ENCODE data around the gene MKNK1.

The MKNK1 gene

DNA sequence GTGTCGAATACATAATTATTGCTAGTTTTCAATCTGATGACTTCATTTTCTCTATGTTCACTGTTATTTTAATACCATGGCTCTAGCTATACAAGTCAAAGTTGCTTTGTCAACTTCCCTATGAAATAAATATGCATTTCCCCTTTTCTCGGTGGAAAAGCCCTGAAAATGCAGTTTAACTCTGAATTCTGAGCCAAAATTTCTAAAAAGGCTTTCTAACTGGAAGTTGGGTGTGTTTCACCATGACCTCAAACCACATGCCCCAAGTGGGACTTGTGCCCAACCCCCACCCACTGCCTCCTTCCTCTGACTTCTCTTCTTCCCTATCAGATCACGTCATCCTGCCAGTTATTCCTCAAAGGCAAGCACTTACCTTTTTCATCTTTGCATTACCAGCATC lies 8.9 kb downstream of the MKNK1 start:
- DNase-seq (ENCODE audit: low read depth): no peak

DNA sequence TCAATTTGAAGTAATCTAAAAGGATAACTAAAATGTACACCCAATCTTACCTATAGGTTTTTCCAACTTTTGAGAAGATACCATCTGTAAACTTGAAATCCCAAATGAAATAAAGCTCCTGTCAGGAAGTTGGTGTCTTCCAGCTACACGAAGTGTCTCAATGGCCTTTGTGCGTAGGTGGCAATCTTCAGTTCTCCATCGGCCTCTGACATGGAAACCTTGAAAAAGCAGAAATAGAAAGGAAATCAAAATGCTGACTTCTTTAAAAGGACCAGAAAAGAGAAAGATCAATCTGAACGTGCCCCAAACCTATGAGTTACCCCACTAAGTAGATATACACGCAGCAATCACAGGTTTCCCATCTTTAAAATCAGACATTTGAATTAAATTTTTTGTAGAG lies 10.0 kb downstream of the MKNK1 start:
- DNase-seq (ENCODE audit: low read depth): no peak

DNA sequence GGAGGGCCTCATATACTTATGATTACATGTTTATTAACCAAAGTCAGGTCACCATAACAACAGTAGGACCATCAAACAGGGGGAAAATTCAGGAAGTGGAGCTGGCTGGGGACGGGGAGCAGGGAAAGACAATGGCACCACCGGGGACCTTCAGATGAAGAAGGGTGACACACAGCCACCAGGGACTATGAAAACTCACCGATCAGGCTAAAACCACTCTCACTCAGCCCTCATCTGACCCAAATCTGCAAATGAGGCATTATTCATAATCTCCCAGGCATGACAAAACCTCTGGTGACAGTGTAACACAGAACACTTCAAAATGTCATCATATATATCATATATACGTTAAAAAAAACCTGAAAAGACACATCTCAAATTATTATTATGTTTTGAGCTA lies 11.2 kb downstream of the MKNK1 start:
- no peak for DNase-seq (ENCODE audit: low read depth)

DNA sequence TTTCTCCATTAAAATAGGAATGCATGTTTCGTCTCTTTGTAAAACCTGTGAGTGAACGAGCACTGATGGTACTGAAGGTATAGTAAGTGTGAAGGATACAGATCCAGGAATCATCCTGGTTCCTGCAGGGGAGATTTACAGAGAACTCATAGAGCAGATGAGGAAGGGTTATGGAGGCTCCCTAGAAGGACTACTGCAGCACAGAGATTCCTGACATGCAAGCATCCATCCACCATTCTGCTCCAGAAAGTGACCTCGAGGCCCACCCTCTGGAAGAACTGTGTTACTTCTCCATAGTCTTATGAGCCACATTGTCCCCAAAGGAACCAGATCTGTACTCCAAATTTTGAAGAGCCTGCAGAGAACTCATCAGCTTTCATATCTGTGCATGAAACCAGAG lies 14.5 kb downstream of the MKNK1 start:
- no peak for DNase-seq (ENCODE audit: low read depth)

DNA sequence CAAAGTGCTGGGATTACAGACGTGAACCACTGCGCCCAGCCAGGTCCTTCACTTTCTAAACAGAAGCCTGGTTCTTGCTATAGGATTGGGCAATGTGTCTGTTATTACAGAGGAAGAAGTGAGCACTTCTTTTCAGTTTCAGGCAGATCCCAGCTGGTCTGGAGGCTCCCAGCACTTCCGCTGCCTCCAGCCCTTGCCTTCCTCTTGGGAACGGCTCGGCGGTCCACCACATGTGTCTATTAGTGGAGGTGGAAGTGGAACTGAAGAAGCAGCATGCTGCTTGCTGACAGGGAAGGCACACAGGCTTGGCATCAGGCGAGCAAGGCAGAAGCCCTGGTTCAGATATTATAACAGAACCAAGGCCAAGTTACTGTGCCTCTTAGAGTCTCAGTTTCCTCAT lies 17.0 kb downstream of the MKNK1 start:
- no peak for DNase-seq (ENCODE audit: low read depth)

DNA sequence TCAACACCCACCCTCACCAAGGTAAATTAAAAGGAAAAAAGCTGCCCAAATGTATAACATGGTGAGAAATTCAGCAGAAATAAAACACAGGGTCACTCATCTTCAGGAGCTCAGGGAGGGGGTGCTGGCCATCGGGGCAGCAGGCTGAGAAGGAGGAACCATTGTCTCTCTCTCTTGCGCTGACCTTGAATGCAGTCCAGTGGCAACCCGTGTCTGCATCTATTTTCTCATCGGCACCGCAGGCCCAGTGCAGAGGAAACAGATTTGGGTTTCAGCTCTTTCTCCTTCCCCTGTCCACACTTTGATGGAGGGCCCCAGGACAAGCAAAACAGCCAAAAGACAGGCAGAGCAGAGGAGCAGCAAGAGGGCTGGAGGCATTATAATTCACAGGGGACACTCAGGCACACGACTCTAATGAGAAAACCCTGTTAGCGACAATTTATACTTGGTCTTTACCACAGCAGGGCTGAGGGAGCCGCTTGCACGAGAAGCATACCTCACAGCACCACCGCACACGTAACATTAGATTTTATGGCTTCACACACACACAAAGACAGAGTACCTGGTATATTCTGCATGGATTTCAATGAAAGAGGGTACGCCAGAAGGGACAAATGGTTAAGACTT lies 18.6 kb downstream of the MKNK1 start:
- DNase-seq (ENCODE audit: low read depth): no peak

DNA sequence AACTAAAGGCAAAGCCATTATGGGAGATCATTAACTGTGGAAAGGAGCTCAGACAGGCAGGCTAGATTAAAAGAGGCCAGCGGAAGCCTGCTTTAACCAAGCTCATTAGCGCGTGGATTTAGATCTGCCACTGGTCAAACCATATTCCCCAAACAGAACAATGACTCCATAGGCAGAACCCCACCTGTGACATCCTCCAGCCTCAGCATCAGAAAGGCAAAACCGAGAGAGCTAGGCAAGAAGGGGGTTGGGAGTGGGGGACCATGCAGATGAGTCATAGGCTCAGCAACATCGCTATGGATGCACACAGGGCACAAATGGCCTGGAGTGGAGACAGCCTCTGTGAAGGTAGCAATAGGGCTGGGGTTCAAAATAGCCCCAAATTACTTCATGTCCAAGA lies 20.6 kb downstream of the MKNK1 start:
- DNase-seq (ENCODE audit: low read depth): no peak

DNA sequence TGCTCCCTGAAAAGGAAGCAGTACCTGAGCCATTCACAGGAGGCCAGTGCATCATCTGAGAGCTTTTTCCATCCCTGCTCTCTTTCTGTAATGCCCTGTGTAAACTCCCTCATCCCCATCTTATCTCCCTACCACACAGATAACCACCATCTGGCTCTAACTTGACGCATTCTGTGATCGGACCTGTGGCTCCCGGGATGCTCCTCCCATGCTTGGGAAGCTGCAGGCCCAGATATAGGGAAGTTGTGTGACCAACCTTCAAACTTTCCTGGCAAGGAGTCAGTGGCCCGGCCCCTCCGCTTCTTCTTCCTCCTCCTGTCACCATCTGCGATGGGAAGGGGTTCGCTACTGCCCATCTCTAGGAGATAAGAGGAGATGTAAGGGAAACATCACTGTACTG lies 21.1 kb downstream of the MKNK1 start:
- DNase-seq (ENCODE audit: low read depth): no peak

DNA sequence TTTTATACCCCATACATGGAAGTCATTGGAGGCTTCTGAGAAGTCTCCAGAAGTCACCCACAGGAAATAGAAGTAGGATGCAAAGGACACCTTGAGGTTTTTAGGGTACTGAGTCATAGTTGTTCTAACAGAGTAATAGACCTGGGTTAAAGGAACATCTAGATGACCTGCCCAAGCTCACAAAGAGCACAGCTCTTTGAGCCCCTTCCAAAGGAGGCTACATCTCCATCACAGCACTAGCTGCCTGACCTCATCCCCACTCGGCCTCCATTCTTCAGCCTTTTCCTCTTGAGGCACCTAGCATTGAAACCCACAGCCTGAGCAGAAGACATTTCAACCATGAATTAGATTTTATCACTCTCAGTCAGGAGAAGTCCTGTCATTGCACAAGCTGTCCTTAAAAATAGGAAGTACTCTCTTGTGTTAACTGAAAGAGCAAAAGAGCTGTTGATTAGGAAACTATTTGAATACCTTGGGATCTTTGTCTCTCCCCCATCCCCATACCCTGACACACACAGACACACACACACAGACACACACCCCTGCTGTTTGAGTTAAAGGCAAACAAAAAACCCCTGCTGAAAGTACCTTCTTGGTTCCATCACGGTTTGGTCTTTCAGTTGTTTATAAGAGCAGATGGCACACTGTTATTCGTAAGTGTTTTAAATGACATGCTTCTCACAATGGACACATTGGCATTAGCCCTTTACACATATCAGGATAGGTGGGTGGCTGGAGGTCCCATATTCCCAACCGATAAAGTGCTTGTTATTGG lies 22.2 kb downstream of the MKNK1 start:
- DNase-seq (ENCODE audit: low read depth): no peak

DNA sequence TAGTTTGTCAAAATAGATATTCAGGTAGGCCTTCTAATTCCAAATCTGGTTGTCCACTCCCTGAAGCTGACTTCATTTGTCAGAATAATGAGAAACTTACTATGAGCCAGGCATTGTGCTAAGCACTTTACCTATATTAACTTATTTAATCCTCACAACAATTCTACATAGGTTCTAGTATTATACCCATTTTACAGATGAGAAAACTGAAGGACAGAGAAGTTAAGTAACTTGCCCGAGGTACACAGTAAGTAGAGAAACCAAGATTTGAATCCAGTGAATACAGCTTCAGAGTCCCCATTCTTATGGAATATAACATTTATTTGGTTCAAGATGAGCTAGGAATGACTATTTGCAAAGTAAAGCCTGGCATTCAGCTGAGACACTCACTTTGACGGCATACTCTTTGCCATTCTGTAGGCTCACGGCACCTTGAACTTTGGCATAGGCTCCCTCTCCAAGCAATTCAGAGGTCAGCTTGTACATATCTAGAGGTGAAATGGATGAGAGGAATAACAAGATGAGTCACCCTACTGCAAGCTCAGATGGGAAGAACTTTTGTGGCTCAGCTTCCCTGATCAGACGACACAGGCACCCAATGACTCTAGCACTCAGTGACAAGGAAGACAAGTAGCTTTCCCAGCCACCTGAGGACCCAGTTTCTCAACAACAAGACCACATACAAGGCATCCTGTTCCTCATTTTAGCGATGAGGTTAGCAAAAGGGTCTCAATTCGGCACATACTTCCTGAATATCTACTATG lies 23.7 kb downstream of the MKNK1 start:
- no peak for DNase-seq (ENCODE audit: low read depth)

DNA sequence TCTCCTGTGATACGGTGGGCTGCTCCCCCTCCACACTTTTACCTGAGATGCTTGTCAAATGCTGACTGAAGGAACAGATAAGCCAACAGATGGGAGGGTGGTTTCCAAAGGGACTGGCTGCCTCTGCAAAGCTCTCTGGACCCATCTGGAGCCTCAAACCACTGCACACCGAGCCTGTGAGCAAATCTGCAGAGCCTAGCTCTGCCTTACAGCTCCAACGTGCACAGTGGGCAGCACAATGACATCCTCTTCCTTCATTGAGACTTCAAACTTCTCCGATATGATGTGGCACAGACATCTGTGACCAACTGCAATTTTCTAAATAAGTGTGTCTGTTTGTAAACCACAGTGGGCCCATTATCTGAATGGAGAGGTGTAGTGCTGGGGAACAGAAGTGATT lies 26.4 kb downstream of the MKNK1 start:
- no peak for DNase-seq (ENCODE audit: low read depth)

DNA sequence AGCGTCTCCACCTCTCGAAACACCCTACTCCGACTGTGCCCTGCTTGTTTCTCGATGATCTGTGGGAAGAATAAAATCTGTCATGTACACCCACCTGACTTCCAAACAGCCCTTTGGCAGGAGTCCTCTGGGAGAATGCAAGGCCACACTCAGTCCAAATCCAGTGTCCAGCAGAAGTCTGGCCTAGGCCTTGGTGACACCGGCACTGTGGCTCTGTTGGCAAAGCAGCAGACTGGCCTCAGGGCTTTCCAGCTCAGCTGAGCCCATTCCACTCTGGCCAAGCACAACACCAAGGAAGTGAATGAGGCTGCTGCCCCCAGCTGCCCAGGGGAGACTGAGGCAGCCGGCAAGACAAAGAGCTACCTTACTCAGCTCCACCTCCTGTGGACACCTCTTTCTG lies 27.5 kb downstream of the MKNK1 start:
- no peak for DNase-seq (ENCODE audit: low read depth)

DNA sequence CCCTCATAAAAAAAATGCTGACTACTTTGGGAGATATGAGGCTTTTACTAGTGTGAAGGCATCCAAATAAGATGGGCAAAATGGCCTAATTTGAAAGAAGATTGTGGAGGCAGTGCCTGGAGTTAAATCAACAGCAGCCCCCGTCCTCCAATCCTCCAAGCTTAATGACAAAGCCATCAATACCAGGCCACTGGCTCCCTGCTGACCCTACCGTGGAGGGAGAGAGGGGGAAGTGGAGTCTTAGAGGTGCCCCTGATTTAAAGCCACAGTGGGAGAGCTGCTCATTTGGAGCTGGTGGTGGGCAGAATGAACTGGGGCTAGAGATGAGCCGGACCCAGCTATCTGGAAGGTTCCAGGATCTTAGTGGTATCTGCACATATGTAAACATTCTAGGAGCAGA lies 28.3 kb downstream of the MKNK1 start:
- DNase-seq (ENCODE audit: low read depth): no peak

DNA sequence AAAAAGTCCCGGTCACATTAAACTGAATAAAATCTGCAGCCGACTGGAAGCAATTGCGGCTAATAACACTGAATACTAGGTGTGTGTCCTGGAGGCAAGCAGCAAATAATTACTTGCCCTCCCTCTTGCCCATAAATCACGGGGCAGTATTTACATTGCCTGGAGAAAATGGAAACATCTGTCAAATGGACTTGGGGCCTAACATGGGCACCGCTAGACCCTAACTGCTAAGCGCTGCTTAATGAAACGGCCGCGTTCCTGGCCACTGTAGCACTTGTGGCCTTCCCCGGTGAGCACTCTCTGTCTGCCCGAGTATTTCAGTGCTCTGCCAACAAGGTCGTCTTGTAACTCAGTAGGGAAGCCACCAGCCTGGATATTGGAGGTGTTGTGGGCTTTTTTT lies 28.8 kb downstream of the MKNK1 start:
- DNase-seq (ENCODE audit: low read depth): no peak

DNA sequence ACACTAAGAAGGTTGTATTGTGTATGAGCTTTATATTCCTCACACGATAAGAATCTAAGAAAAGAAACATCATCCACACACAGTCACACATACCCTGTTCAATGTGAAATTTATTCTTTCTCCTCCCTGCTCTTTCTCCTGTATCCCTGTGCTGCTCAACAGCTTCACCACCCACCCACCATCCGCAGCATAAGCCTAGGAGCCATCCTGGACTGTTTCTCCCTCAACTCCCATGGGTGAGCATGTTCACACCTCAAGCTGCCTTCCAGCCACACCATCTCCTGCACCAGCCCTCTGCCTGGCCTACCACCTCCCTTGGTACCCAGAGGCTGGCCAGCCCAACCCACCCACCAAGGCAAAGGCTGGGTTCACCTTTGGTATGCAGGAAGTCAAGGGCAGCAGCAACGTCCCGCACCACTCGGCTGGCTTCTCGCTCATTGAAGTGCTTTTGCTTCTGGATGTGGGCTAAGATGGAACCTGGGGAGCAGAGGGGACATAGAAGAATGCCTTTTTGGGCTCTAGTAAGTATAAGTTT lies 32.3 kb downstream of the MKNK1 start:
- DNase-seq (ENCODE audit: low read depth): no peak

DNA sequence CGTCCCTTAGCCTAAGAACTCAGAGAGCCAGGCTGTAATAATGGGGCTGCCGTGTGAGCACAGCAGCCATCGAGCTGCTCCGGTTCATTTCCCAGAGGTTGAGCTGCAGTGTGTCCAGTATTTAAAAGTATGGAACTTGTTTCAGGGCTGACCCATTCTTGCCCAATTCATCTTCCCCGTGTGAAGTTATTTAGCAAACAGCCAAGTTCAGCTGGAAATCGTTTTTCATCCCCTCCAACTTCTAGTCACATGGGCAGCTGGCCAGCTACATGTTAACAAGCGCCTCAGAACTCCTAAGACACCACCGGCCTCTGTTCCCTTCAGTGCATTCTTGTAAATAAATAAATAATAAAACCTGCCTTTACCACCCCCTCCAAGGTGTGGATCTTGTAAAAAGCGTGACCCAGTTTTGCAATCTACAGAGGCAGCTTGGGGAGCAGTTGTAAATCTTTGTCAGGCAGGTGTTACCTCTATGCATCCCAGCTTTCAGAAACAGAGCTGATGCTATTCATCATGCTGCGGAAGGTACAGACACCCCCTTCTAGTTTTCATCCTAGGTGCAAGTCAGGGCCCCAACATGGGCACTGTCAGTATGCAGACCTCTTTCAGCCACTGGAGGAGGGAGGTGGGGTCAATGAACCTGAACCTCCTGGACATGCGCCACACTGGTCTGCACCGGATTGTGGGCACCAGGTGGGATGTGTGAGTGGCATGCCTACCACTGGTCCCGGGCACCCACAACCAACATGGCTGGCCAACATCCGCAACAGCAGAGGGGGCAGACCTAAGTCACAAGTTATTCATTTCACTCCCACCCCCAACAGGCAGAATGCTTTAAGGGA lies 34.0 kb downstream of the MKNK1 start:
- DNase-seq (ENCODE audit: low read depth): peak; percentile 68

DNA sequence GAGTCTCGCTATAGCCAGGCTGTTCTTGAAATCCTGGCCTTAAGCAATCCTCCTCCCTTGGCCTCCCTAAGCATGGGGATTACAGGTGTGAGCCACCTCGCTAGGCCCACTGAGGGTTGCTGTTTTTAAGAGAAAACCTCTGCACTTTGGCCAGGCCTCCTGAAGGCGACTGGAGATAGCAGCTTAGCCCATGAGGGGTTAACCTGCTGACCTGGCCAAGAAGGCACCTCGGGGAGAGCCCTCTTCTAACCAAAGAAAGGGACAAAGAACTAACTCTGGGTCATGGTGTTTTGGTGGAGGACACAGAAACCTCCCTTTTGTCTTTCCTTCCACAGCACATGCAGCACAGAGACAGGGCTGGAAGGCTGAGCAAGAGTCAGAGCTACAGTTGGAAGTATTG lies 35.0 kb downstream of the MKNK1 start:
- DNase-seq (ENCODE audit: low read depth): no peak

DNA sequence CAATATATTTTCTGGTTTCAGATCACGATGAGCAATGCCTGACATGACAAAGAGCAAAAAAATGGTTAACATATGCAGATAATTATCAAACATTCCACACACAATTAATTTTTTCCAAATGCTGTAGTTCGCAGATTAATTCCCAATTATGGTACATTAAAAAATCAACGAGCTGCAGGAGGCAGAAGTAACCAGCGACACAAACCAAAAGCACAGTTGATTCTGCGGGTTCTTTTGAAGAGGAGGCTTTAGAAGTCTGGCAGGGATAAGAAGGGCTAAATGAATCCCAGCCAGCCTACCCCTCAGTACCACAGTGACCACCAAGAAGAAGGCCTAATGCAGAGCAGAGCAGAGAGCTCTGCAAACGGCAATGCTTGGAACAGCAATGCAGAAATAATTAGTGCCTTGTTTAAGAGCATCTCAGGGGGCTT lies 35.6 kb downstream of the MKNK1 start:
- DNase-seq (ENCODE audit: low read depth): no peak

DNA sequence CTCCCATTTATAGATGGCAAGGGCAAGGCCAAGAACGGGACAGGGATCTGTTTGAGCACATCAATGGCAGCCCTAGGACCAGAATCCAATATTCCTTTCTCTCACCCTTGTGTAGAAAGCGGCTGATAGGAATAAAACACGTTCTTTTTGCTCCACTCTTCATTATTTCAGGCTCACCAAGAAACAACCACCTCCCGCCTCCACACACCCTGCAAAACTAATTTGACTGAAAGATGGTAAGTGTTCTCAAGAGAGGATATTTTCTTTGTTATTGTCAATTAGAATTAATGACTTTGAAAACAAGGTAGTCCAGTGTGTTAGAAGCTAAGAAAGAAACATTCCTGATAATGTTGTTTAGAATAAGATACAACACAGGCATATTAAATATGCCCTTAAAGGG lies 40.7 kb downstream of the MKNK1 start:
- no peak for DNase-seq (ENCODE audit: low read depth)

DNA sequence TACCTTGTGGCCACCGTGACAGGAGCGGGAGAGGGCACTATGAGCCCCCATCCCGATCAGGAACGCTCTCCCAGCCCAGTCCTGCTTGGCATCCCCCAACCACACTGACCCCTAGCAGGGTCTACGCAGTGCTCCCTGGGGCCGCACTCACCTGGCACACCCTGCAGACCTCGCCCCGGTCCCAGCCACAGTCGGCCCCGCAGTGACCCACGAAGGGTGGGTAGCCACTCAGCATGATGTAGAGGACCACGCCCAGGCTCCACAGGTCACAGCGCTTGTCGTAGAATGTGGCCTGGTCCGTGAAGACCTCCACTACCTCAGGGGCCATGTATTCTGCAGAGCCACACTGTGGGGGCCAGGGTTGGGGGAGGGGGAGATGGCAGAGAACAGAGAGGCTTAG lies 41.6 kb downstream of the MKNK1 start:
- no peak for DNase-seq (ENCODE audit: low read depth)

DNA sequence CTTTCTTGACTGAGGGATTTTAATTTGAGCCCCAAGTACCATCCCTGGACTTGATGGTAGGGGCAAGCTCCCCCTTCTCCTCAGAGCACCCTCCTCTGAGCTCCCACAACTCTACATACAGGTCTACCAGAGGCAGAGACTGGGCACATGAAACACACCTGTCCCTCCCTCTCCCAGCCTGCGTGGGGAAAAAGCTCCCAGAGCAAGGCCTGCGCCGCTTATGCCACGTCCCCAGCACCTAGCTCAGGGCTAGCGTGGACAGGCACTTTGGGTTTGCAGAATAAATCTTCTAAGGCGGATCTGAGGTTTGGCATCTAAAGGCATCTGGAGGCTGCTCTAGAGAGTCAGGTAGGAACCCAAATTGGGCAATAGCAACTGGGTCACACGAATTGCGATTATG lies 45.1 kb downstream of the MKNK1 start:
- no peak for DNase-seq (ENCODE audit: low read depth)
